H1 (cell line): ENCODE measurements around the gene POLR3K. TPM values are rescaled to one million over a fixed set of nuclear protein-coding genes. Genes with fewer than 3 reads are reported as not detected.

Source experiments
- CTCF ChIP-seq, 3 experiments: IDR thresholded peaks; 1 replicate in 2 of 3; 2 replicates in 1 of 3; pipeline versions ENCODE4 v1.5.1 to v1.6.1; 2011; ENCODE audit warnings: low read length in 3 of 3, mild to moderate bottlenecking in 3 of 3, inconsistent platforms in 2 of 3, low read depth in 1 of 3, moderate library complexity in 1 of 3; ENCODE audit not compliant: insufficient read depth in 1 of 3; ENCODE audit errors: control extremely low read depth in 1 of 3
- USF2 ChIP-seq: IDR thresholded peaks from 2 replicates; pipeline ENCODE4 v1.6.1; 2011; ENCODE audit warnings: low read length, improper control_type of control experiment
- polyA plus RNA-seq, 7 experiments: library from polyadenylated mRNA; depleted of rRNA in 3 of 7; stranded (reverse) in 5 of 7; unstranded in 2 of 7; fragments of >200 nt in 5 of 7; fragments of 200-250 nt in 2 of 7; gene quantifications; 1 replicate in 5 of 7; 2 replicates in 1 of 7; 4 replicates in 1 of 7; pipeline versions ENCODE4 v1.2.1 to v1.2.3, GENCODE V29; 2011 to 2013; ENCODE audit warnings: missing spikeins in 2 of 7, mixed read lengths in 2 of 7
- total RNA-seq: library from RNA; stranded (reverse); fragmentation: NEBNext Ultra II Directional; extraction: Animal tissue kit (Norgen Biotek cat#: 25700); gene quantifications from 2 replicates; pipeline ENCODE4 v1.2.1, GENCODE V29; 2021

The POLR3K gene
- total and polyA plus RNA-seq, 2 of the 8 experiments (the other 6 are each of a cell fraction or from before 2014, with no cell fraction given): 45.4 to 80.5 TPM

DNA sequence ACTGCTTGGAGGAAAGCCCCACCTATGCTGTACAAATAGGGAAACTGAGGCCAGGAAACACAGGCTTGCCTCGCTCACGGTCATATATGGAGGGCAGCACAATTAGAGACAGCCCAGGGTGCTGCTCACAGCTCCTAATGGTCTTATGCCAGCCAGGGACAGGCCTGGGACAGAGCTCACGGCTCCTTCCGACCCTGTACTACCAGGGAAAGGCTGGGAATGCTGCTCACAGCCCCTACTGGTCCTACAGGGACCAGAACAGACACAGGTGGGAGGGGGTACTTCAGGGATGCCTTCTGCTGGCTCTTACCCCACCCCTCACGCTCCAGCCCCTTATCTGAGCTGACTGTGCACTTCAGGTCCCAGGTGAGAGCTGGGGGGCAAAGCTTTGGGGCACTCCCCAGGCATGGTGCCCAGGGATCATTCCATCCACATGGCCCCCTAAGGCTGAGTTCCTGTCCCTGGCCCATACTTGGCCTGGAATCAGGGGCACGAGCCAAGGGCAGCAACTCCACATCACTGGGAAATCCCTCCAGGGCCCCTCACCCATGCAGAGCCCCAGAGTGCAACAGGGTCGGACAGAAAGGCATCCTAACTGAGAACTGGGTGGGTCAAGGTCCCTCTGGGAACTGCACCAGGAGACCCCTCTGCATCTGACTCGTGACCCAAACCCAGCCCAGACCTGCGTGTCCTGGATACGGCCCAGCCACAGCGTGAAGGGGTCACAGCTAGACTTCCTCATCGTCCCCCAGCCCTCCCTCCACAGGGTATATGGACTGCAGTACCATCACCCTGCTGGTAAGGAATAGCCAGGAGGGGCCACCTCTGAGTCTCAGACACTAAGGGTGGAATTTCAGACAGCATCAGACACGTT is 13.1 kb upstream of the POLR3K start (continued):
- TF ChIP-seq USF2 (no peak), CTCF (IDR thresholded peaks at IDR 0.05; ENCODE audit: control extremely low read depth in 1 of 3, insufficient read depth in 1 of 3, low read depth in 1 of 3, low read length in 3 of 3) (no peak)
- TF ChIP-seq, all 59 proteins: peak for 0
